ENCODE results near the gene RASSF5. TPM values are rescaled to one million over a fixed set of nuclear protein-coding genes. Genes with fewer than 3 reads are reported as not detected.
"Not testable (repeated sequence)": the region's sequence is repeated elsewhere in the genome, so short reads cannot be mapped to it uniquely, and the experiment has no call there.

The RASSF5 gene
- total RNA-seq, 1 donor from 2014 or later = 220 TPM

DNA sequence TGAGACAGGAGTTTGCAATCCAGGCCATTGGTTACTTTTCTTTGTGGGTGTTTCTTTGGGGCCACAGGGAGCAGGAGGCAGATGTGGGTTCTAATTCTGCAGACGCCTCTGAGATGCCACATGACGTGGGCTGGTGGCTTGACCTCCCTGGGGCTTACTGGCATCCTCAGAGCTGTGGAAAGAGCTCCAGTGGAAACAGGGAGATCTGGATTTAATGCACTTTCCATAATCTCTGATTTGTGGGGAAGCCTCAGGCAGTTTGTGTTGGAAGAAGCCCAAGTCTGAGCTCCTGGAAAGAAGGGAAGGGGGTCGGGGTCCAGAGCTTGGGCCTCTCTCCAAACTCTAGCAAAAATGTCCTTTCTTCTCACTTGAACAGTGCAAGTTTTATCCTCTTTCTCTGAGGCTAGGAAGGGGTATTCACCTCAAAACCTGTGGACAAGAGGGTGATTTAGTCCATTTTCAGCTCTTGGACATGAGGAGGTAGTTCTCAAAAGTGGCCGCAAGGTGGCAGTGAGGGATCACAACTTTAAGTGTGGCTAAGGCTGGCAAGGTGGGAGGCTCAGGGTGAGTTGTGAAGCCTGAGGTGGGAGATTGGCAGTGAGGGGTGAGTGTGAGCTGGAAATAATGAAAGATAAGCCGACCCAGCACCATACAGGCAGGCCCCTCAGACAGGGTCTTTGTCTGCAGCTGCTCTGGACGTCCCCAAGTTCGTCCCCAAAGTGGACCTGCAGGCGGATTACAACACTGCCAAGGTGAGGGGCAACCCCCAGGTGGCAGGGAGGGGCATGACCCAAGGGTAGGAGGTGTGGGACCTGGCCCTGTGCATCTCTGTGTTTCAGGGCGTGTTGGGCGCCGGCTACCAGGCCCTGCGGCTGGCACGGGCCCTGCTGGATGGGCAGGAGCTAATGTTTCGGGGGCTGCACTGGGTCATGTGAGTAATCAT lies 27.9 kb upstream of the RASSF5 start:
- Mint-ChIP-seq H3K36me3 (ENCODE audit: low read depth) (peaks cover 50% of the 10 kb centered on the region), H3K4me3 (no peak overlapping the region), H3K27ac (peak overlapping the region; percentile 85), H3K9me3 (no peaks in the 10 kb centered on the region), H3K4me1 (ENCODE audit: low read depth) (peaks cover 31% of the 10 kb centered on the region), H3K27me3 (ENCODE audit: insufficient read depth) (no peaks in the 10 kb centered on the region)
- intact Hi-C loops (cut with micrococcal nuclease) = loop anchor here (1.0 to 10.0 kb wide), 3 partner anchors 17 to 445 kb away; partner anchors contain the start of gene FCMR
- DNase-seq (ENCODE audit: low spot score) = peak; percentile 25

DNA sequence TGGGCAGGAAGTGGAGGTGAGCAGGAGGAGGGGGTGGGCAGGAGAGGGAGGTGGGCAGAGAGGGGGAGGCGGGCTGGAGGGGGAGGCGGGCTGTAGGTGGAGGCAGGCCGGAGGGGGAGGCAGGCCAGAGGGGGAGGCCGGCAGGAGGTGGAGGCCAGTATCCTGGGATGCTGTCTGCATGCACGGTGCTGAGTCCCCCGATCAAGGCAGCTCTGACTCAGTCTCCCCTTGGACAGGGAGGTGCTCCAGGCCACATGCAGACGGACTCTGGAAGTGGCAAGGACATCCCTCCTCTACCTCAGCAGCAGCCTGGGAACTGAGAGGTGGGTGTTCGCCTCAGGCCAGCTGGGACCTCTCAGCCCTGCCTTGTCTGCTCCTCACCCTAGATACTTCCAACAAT lies 27.1 kb upstream of the RASSF5 start:
- Mint-ChIP-seq H3K27me3 (ENCODE audit: insufficient read depth) (no peaks in the 10 kb centered on the region), H3K36me3 (ENCODE audit: low read depth) (peaks cover 48% of the 10 kb centered on the region), H3K9me3 (no peaks in the 10 kb centered on the region), H3K4me1 (ENCODE audit: low read depth) (peaks cover 25% of the 10 kb centered on the region), H3K27ac (peak overlapping the region; percentile 70), H3K4me3 (no peak overlapping the region)
- intact Hi-C loops (cut with micrococcal nuclease) = no loop called here
- no peak for DNase-seq (ENCODE audit: low spot score)

GRCh38 chr1:206482611-206483010 lies 24.7 kb upstream of the RASSF5 start:
- Mint-ChIP-seq H3K36me3 (ENCODE audit: low read depth) (peaks cover 39% of the 10 kb centered on the region), H3K27me3 (ENCODE audit: insufficient read depth) (no peaks in the 10 kb centered on the region)
- DNase-seq (ENCODE audit: low spot score) = no peak

DNA sequence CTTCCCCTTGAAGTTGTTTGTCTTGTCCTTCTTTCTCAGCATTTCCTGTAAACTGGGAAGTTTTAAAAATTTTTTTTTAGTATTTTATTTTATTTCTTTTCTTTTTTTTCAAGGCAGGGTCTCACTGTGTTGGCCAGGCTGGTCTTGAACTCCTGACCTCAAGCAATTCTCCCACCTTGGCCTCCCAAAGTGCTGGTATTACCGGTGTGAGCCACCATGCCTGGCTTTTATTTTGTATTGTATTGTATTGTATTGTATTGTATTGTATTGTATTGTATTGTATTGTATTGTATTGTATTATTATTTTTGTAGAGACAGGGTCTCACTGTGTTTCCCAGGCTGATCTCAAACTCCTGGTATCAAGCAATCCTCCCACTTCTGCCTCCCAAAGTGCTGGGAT lies 23.5 kb upstream of the RASSF5 start:
- intact Hi-C loops (cut with micrococcal nuclease); H3K4me3 Mint-ChIP-seq; H3K9me3 Mint-ChIP-seq; H3K27ac Mint-ChIP-seq; H3K27me3 Mint-ChIP-seq (ENCODE audit: insufficient read depth); DNase-seq (ENCODE audit: low spot score): not testable (repeated sequence)
- Mint-ChIP-seq H3K4me1 (ENCODE audit: low read depth) (peaks cover 13% of the 10 kb centered on the region), H3K36me3 (ENCODE audit: low read depth) (peaks cover 42% of the 10 kb centered on the region)

More at GRCh38 chr1:206482611-206483010, 24.7 kb upstream of the RASSF5 start:
- Mint-ChIP-seq H3K27ac (peak overlapping the region; percentile 61), H3K4me3 (no peak overlapping the region), H3K4me1 (ENCODE audit: low read depth) (peaks cover 13% of the 10 kb centered on the region), H3K9me3 (no peaks in the 10 kb centered on the region)
- intact Hi-C loops (cut with micrococcal nuclease) = no loop called here

GRCh38 chr1:206484901-206485300 lies 22.4 kb upstream of the RASSF5 start:
- intact Hi-C loops (cut with micrococcal nuclease) = no loop called here
- no peak for DNase-seq (ENCODE audit: low spot score)
- no peaks in the 10 kb centered on the region for H3K9me3 Mint-ChIP-seq
- no peak overlapping the region for H3K4me3 Mint-ChIP-seq
- H3K27ac Mint-ChIP-seq = no peak overlapping the region
- H3K27me3 Mint-ChIP-seq (ENCODE audit: insufficient read depth) = no peaks in the 10 kb centered on the region
- H3K4me1 Mint-ChIP-seq (ENCODE audit: low read depth) = peaks cover 6% of the 10 kb centered on the region
- H3K36me3 Mint-ChIP-seq (ENCODE audit: low read depth) = peaks cover 42% of the 10 kb centered on the region

GRCh38 chr1:206486995-206487788 lies 20.1 kb upstream of the RASSF5 start:
- no peak for DNase-seq (ENCODE audit: low spot score)
- Mint-ChIP-seq H3K9me3 (no peaks in the 10 kb centered on the region), H3K4me3 (no peak overlapping the region), H3K4me1 (ENCODE audit: low read depth) (peaks cover 10% of the 10 kb centered on the region), H3K27ac (no peak overlapping the region), H3K27me3 (ENCODE audit: insufficient read depth) (no peaks in the 10 kb centered on the region), H3K36me3 (ENCODE audit: low read depth) (peaks cover 49% of the 10 kb centered on the region)
- intact Hi-C loops (cut with micrococcal nuclease) = no loop called here

DNA sequence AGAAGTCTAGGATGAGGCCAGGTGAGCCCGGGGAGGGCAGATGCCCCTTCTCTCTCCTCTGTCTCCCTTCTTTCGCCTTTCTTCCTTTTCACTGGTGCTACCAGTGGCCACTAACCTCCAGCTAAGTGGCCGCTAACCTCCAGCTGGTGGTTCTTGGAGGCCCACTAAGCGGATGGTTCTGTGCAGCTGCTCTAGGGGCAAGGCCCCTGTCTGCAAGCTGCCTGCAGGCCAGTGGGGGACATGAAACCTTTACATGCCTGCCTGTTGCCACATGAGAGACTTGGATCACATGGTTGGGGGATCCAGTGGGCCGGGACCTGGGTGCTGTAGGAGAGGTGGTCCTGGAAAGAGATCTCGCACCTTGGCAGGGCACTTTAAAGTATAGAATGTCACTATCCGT lies 19.4 kb upstream of the RASSF5 start:
- intact Hi-C loops (cut with micrococcal nuclease) = no loop called here
- H3K4me3 Mint-ChIP-seq = no peak overlapping the region
- peak overlapping the region; percentile 44 for H3K27ac Mint-ChIP-seq
- no peaks in the 10 kb centered on the region for H3K9me3 Mint-ChIP-seq
- no peak for DNase-seq (ENCODE audit: low spot score)
- peaks cover 49% of the 10 kb centered on the region for H3K36me3 Mint-ChIP-seq (ENCODE audit: low read depth)
- H3K4me1 Mint-ChIP-seq (ENCODE audit: low read depth) = peaks cover 10% of the 10 kb centered on the region
- H3K27me3 Mint-ChIP-seq (ENCODE audit: insufficient read depth) = no peaks in the 10 kb centered on the region

GRCh38 chr1:206488466-206488865 lies 18.9 kb upstream of the RASSF5 start:
- H3K27ac Mint-ChIP-seq = peak overlapping the region; percentile 29
- no peak overlapping the region for H3K4me3 Mint-ChIP-seq
- DNase-seq (ENCODE audit: low spot score) = no peak
- no peaks in the 10 kb centered on the region for H3K9me3 Mint-ChIP-seq
- H3K4me1 Mint-ChIP-seq (ENCODE audit: low read depth) = peaks cover 10% of the 10 kb centered on the region
- peaks cover 51% of the 10 kb centered on the region for H3K36me3 Mint-ChIP-seq (ENCODE audit: low read depth)
- H3K27me3 Mint-ChIP-seq (ENCODE audit: insufficient read depth) = no peaks in the 10 kb centered on the region
- intact Hi-C loops (cut with micrococcal nuclease) = no loop called here

DNA sequence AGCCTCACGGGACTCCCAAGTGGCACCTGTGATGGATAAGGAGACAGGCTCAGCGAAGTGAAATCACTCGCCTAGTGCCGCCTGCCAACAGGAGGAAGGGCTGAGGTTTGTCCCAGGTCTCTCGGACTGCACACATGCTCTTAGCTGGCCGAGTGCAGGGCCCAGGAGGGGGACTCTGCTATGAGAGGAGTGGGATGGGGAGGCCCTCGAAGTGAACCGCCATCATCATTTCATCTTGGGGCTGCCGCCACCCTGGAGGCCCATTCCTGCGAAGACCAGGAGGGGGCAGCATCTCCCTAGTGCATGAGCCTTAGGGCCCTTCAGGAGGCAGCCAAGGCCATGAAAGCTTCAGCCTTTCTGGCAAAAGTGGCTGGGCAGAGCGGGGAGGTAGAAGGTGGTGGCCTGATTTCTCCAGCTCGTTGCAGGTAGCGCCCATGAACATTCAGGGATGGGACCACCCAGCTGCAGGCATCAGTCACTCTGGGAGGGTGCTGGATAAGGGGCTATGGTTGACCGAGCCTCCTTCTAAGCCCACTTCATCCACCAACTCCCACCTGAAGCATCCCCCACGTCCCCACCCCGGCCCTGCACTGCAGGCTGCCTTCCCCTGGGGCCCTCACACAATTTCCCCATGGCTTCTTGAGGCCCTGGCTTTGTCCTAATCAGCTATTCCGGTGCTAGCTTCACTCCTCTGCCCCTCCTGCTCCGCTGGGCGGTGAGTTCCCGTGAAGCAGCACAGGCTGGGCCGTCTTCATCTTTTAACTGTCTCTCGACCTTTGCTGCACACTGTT lies 17.2 kb upstream of the RASSF5 start:
- Mint-ChIP-seq H3K27ac (peak overlapping the region; percentile 70), H3K4me1 (ENCODE audit: low read depth) (peaks cover 13% of the 10 kb centered on the region), H3K27me3 (ENCODE audit: insufficient read depth) (no peaks in the 10 kb centered on the region), H3K9me3 (no peaks in the 10 kb centered on the region), H3K4me3 (no peak overlapping the region), H3K36me3 (ENCODE audit: low read depth) (peaks cover 50% of the 10 kb centered on the region)
- peak; percentile 43 for DNase-seq (ENCODE audit: low spot score)
- intact Hi-C loops (cut with micrococcal nuclease) = loop anchor here (1.0 to 10.0 kb wide), 3 partner anchors 93 to 495 kb away; no protein-coding TSS in a partner anchor

DNA sequence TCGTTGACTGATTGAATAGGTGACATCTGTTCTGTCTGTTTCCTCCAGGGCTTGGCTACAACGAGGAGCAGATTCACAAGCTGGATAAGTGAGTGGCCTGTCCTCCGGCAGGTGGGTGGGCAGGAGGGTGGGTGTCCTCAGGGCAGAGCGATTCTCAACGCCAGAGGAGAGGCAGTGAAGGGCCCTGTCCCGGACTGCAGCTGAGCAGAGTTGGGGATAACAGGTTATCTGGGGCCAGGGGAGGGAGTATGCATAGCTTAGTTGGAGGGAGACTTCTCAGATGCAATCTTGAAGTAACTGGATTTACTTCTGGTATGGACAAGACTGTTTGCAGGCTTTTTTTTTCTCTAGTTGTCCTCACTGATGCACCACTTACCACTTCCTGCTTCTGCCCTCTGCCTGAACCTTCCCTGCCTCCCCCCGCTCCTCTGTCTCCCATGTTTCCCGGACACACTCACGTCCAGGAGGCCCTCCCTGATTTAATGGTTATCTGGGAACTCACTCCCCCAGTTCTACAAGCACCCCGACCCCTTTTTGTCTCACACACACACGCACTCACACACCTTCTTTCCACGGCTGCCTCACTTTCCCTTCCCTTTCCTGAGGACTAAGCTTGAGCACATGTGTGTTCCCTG lies 16.4 kb upstream of the RASSF5 start:
- intact Hi-C loops (cut with micrococcal nuclease) = loop anchor here (1.0 to 10.0 kb wide), 3 partner anchors 92 to 494 kb away; no protein-coding TSS in a partner anchor
- Mint-ChIP-seq H3K4me1 (ENCODE audit: low read depth) (peaks cover 17% of the 10 kb centered on the region), H3K27ac (peak overlapping the region; percentile 70), H3K4me3 (no peak overlapping the region), H3K27me3 (ENCODE audit: insufficient read depth) (no peaks in the 10 kb centered on the region), H3K9me3 (no peaks in the 10 kb centered on the region), H3K36me3 (ENCODE audit: low read depth) (peaks cover 48% of the 10 kb centered on the region)
- DNase-seq (ENCODE audit: low spot score) = no peak

GRCh38 chr1:206491616-206492015 lies 15.7 kb upstream of the RASSF5 start:
- no peak for DNase-seq (ENCODE audit: low spot score)

DNA sequence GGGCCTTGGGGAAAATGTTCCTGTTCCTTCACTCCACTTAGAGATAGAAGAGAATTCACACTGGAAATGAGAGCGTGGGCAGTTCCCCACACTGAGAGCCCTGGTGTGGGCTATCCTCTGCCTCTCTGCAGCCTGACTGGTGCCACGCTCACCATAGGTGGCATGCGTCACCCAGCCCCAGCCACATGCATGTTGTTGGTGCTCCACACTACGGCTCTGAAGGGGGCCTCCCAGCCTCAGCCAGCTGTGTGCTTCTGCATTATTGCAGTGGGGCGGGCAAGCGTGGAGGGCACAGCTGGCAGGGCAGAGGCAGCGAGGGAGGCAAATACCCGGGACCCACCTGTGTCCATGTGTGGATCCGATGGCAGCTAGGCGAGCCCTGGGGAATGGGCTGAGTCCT lies 14.7 kb upstream of the RASSF5 start:
- Mint-ChIP-seq H3K27me3 (ENCODE audit: insufficient read depth) (no peaks in the 10 kb centered on the region), H3K4me1 (ENCODE audit: low read depth) (peaks cover 26% of the 10 kb centered on the region), H3K9me3 (no peaks in the 10 kb centered on the region), H3K4me3 (no peak overlapping the region), H3K27ac (no peak overlapping the region), H3K36me3 (ENCODE audit: low read depth) (peaks cover 56% of the 10 kb centered on the region)
- no peak for DNase-seq (ENCODE audit: low spot score)
- intact Hi-C loops (cut with micrococcal nuclease) = loop anchor here (10.0 kb wide), 1 partner anchor 492 kb away; no protein-coding TSS in a partner anchor

More at GRCh38 chr1:206491616-206492015, 15.7 kb upstream of the RASSF5 start:
- intact Hi-C loops (cut with micrococcal nuclease) = loop anchor here (10.0 kb wide), 1 partner anchor 493 kb away; no protein-coding TSS in a partner anchor
- no peak overlapping the region for H3K27ac Mint-ChIP-seq
- H3K4me3 Mint-ChIP-seq = no peak overlapping the region
- H3K4me1 Mint-ChIP-seq (ENCODE audit: low read depth) = peaks cover 24% of the 10 kb centered on the region
- H3K27me3 Mint-ChIP-seq (ENCODE audit: insufficient read depth) = no peaks in the 10 kb centered on the region
- H3K36me3 Mint-ChIP-seq (ENCODE audit: low read depth) = peaks cover 55% of the 10 kb centered on the region
- H3K9me3 Mint-ChIP-seq = no peaks in the 10 kb centered on the region
